ENCODE results near the gene MAVS.

MAVS gene

GRCh38 chr20:3803289-3803688, 43.3 kb upstream of the MAVS start:
- H3K27me3 ChIP-seq (ENCODE audit: insufficient read depth, poor library complexity, severe bottlenecking), result no peaks in the 10 kb centered on the region
- H3K9me3 ChIP-seq (ENCODE audit: severe bottlenecking), result no peaks in the 10 kb centered on the region
- DNase-seq (ENCODE audit: low spot score) (no peak), ATAC-seq (ENCODE audit: low read depth) (no peak)
- peaks cover 82% of the 10 kb centered on the region for H3K36me3 ChIP-seq (ENCODE audit: low read depth)
- H3K4me3 ChIP-seq (ENCODE audit: severe bottlenecking), result no peak overlapping the region
- TF ChIP-seq CTCF (IDR thresholded peaks at IDR 0.05; ENCODE audit: poor library complexity, severe bottlenecking), result no peak
- H3K4me1 ChIP-seq (ENCODE audit: insufficient read depth, poor library complexity, severe bottlenecking), result peaks cover 44% of the 10 kb centered on the region
- peak overlapping the region; percentile 99 for H3K27ac ChIP-seq (ENCODE audit: poor library complexity, severe bottlenecking)

GRCh38 chr20:3803854-3804253, 42.8 kb upstream of the MAVS start:
- no peak for TF ChIP-seq CTCF (IDR thresholded peaks at IDR 0.05; ENCODE audit: poor library complexity, severe bottlenecking)
- DNase-seq (ENCODE audit: low spot score) (no peak), ATAC-seq (ENCODE audit: low read depth) (no peak)
- H3K27me3 ChIP-seq (ENCODE audit: insufficient read depth, poor library complexity, severe bottlenecking), result no peaks in the 10 kb centered on the region
- peaks cover 76% of the 10 kb centered on the region for H3K36me3 ChIP-seq (ENCODE audit: low read depth)
- no peak overlapping the region for H3K4me3 ChIP-seq (ENCODE audit: severe bottlenecking)
- H3K9me3 ChIP-seq (ENCODE audit: severe bottlenecking), result no peaks in the 10 kb centered on the region
- H3K27ac ChIP-seq (ENCODE audit: poor library complexity, severe bottlenecking), result peak overlapping the region; percentile 99
- peaks cover 41% of the 10 kb centered on the region for H3K4me1 ChIP-seq (ENCODE audit: insufficient read depth, poor library complexity, severe bottlenecking)

- ATAC-seq (ENCODE audit: low read depth) (no peak; the same call in 2 of the 3 replicates), DNase-seq (ENCODE audit: low spot score) (no peak)
- Histone ChIP-seq H3K4me3 (ENCODE audit: severe bottlenecking) (no peak overlapping the region), H3K27me3 (ENCODE audit: insufficient read depth, poor library complexity, severe bottlenecking) (no peaks in the 10 kb centered on the region), H3K9me3 (ENCODE audit: severe bottlenecking) (no peaks in the 10 kb centered on the region), H3K36me3 (ENCODE audit: low read depth) (peaks cover 72% of the 10 kb centered on the region), H3K27ac (ENCODE audit: poor library complexity, severe bottlenecking) (peak overlapping the region; percentile 99), H3K4me1 (ENCODE audit: insufficient read depth, poor library complexity, severe bottlenecking) (peaks cover 40% of the 10 kb centered on the region)
- TF ChIP-seq CTCF (IDR thresholded peaks at IDR 0.05; ENCODE audit: poor library complexity, severe bottlenecking), result no peak
These were observed 42.3 kb upstream of the MAVS start for GRCh38 chr20:3804254-3804751.

GRCh38 chr20:3804781-3805180, 41.9 kb upstream of the MAVS start:
- DNase-seq (ENCODE audit: low spot score), result no peak
- Histone ChIP-seq H3K4me3 (ENCODE audit: severe bottlenecking) (no peak overlapping the region), H3K27ac (ENCODE audit: poor library complexity, severe bottlenecking) (peak overlapping the region; percentile 99), H3K4me1 (ENCODE audit: insufficient read depth, poor library complexity, severe bottlenecking) (peaks cover 40% of the 10 kb centered on the region), H3K27me3 (ENCODE audit: insufficient read depth, poor library complexity, severe bottlenecking) (no peaks in the 10 kb centered on the region), H3K9me3 (ENCODE audit: severe bottlenecking) (no peaks in the 10 kb centered on the region), H3K36me3 (ENCODE audit: low read depth) (peaks cover 67% of the 10 kb centered on the region)
- ATAC-seq (ENCODE audit: low read depth), result no peak
- no peak for TF ChIP-seq CTCF (IDR thresholded peaks at IDR 0.05; ENCODE audit: poor library complexity, severe bottlenecking)

- Histone ChIP-seq H3K4me1 (ENCODE audit: insufficient read depth, poor library complexity, severe bottlenecking) (peaks cover 58% of the 10 kb centered on the region), H3K36me3 (ENCODE audit: low read depth) (peaks cover 29% of the 10 kb centered on the region), H3K27me3 (ENCODE audit: insufficient read depth, poor library complexity, severe bottlenecking) (no peaks in the 10 kb centered on the region), H3K9me3 (ENCODE audit: severe bottlenecking) (no peaks in the 10 kb centered on the region), H3K27ac (ENCODE audit: poor library complexity, severe bottlenecking) (peak overlapping the region; percentile 99), H3K4me3 (ENCODE audit: severe bottlenecking) (no peak overlapping the region)
- TF ChIP-seq CTCF (IDR thresholded peaks at IDR 0.05; ENCODE audit: poor library complexity, severe bottlenecking), result no peak
- DNase-seq (ENCODE audit: low spot score) (no peak), ATAC-seq (ENCODE audit: low read depth) (no peak)
These were observed 38.1 kb upstream of the MAVS start for GRCh38 chr20:3808544-3808943.
